Measurements from ENCODE around the gene TBX22. TPM values are rescaled to one million over a fixed set of nuclear protein-coding genes. Genes with fewer than 3 reads are reported as not detected.

The TBX22 gene
- total RNA-seq, 2 donors from 2014 or later, result 0.71 to 0.88 TPM

GRCh38 chrX:80011522-80011921, 3.0 kb upstream of the TBX22 start:
- H3K9me3 ChIP-seq (ENCODE audit: control insufficient read depth, low read length), result no peaks in the 10 kb centered on the region
- H3K27ac Mint-ChIP-seq, result no peak overlapping the region
- H3K9ac ChIP-seq (ENCODE audit: extremely low read depth, low read length, poor library complexity, severe bottlenecking), result no peak overlapping the region
- no peaks in the 10 kb centered on the region for H3K36me3 Mint-ChIP-seq (ENCODE audit: low read depth)
- peaks cover 50% of the 10 kb centered on the region for H3K9me3 Mint-ChIP-seq
- no peak overlapping the region for H3K4me3 ChIP-seq (ENCODE audit: low read length)
- no peaks in the 10 kb centered on the region for H3K36me3 ChIP-seq (ENCODE audit: control insufficient read depth, insufficient read depth, low read length)
- TF ChIP-seq, protein P1, sequence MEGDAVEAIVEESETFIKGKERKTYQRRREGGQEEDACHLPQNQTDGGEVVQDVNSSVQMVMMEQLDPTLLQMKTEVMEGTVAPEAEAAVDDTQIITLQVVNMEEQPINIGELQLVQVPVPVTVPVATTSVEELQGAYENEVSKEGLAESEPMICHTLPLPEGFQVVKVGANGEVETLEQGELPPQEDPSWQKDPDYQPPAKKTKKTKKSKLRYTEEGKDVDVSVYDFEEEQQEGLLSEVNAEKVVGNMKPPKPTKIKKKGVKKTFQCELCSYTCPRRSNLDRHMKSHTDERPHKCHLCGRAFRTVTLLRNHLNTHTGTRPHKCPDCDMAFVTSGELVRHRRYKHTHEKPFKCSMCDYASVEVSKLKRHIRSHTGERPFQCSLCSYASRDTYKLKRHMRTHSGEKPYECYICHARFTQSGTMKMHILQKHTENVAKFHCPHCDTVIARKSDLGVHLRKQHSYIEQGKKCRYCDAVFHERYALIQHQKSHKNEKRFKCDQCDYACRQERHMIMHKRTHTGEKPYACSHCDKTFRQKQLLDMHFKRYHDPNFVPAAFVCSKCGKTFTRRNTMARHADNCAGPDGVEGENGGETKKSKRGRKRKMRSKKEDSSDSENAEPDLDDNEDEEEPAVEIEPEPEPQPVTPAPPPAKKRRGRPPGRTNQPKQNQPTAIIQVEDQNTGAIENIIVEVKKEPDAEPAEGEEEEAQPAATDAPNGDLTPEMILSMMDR (conservative IDR thresholded peaks at IDR 0.05), result no peak
- H3K27me3 Mint-ChIP-seq (ENCODE audit: insufficient read depth), result no peaks in the 10 kb centered on the region
- H3K4me3 Mint-ChIP-seq, result no peak overlapping the region
- no peak overlapping the region for H3K27ac ChIP-seq (ENCODE audit: low read depth, low read length)
- DNase-seq, result no peak
- WGBS, 2 experiments (ENCODE audit: insufficient coverage in 1 of 2, insufficient read length in 1 of 2), result 92% methylated on average over 10 of the region's 10 CpGs; no CpG with 5 or more reads in 1 of the 2 experiments
- H3K27me3 ChIP-seq (ENCODE audit: control insufficient read depth, insufficient read depth, low read length, poor library complexity, severe bottlenecking), result no peaks in the 10 kb centered on the region
- H3K4me1 Mint-ChIP-seq, result peaks cover 27% of the 10 kb centered on the region
- peaks cover 4% of the 10 kb centered on the region for H3K4me1 ChIP-seq (ENCODE audit: control insufficient read depth, insufficient read depth, low read length)

DNA sequence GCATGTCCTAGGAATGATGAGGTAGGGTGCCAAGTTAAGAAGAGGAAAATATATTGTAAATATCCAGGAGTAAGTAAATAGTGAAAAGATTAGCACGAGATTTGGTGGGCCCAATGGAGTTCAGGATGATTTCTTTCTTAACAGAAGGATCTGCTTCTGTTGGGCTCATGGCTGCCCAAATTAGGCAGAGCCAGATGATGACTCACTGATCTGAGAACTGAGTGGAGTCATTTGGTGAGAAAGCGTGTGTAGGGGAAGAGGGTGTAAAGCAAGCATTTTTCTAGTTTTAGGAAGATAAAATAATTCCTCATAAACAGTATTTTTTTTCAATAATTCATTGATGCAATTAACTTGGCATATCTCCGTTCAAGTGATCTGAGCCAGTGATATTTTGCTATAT, 1.6 kb downstream of the TBX22 start:
- no peak for DNase-seq
- peaks cover 51% of the 10 kb centered on the region for H3K9me3 Mint-ChIP-seq
- H3K4me3 Mint-ChIP-seq, result no peak overlapping the region
- Histone ChIP-seq H3K4me1 (ENCODE audit: control insufficient read depth, insufficient read depth, low read length) (peaks cover 4% of the 10 kb centered on the region), H3K36me3 (ENCODE audit: control insufficient read depth, insufficient read depth, low read length) (no peaks in the 10 kb centered on the region), H3K4me3 (ENCODE audit: low read length) (no peak overlapping the region), H3K9ac (ENCODE audit: extremely low read depth, low read length, poor library complexity, severe bottlenecking) (no peak overlapping the region), H3K27ac (ENCODE audit: low read depth, low read length) (no peak overlapping the region), H3K27me3 (ENCODE audit: control insufficient read depth, insufficient read depth, low read length, poor library complexity, severe bottlenecking) (no peaks in the 10 kb centered on the region), H3K9me3 (ENCODE audit: control insufficient read depth, low read length) (no peaks in the 10 kb centered on the region)
- H3K27me3 Mint-ChIP-seq (ENCODE audit: insufficient read depth), result no peaks in the 10 kb centered on the region
- no peak overlapping the region for H3K27ac Mint-ChIP-seq
- 81% methylated on average over 1 of the region's 3 CpGs; no CpG with 5 or more reads in 1 of the 2 experiments for WGBS, 2 experiments (ENCODE audit: insufficient coverage in 1 of 2, insufficient read length in 1 of 2)
- no peaks in the 10 kb centered on the region for H3K36me3 Mint-ChIP-seq (ENCODE audit: low read depth)
- TF ChIP-seq, protein P1 (conservative IDR thresholded peaks at IDR 0.05), result no peak
- peaks cover 27% of the 10 kb centered on the region for H3K4me1 Mint-ChIP-seq

DNA sequence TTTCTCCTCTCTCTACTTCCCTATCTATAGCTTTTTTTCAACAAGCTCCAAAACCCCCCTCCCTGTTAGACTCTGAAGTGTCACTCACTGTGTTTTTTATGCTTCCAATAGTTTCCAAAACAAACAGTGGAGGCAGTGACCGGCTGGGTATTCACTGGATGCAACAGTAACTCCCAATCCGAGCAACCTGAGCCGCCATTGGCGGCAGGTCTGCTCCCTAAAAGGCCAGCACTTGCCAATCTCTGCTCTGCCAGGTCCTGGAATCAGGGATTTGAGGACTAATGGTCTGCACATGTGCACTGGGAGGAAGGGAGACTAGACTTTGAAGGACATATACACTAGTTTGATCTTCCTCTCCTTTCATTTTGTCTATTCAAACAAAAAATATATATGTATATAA, 7.1 kb downstream of the TBX22 start:
- H3K4me1 Mint-ChIP-seq, result peaks cover 8% of the 10 kb centered on the region
- TF ChIP-seq, protein P1 (conservative IDR thresholded peaks at IDR 0.05), result no peak
- H3K9ac ChIP-seq (ENCODE audit: extremely low read depth, low read length, poor library complexity, severe bottlenecking), result no peak overlapping the region
- peaks cover 51% of the 10 kb centered on the region for H3K9me3 Mint-ChIP-seq
- no peaks in the 10 kb centered on the region for H3K36me3 ChIP-seq (ENCODE audit: control insufficient read depth, insufficient read depth, low read length)
- H3K36me3 Mint-ChIP-seq (ENCODE audit: low read depth), result no peaks in the 10 kb centered on the region
- no peak overlapping the region for H3K27ac ChIP-seq (ENCODE audit: low read depth, low read length)
- no peaks in the 10 kb centered on the region for H3K4me1 ChIP-seq (ENCODE audit: control insufficient read depth, insufficient read depth, low read length)
- peak overlapping the region; percentile 80 for H3K4me3 ChIP-seq (ENCODE audit: low read length)
- H3K27me3 Mint-ChIP-seq (ENCODE audit: insufficient read depth), result no peaks in the 10 kb centered on the region
- H3K27ac Mint-ChIP-seq, result no peak overlapping the region
- peak overlapping the region; percentile 72 for H3K4me3 Mint-ChIP-seq
- H3K27me3 ChIP-seq (ENCODE audit: control insufficient read depth, insufficient read depth, low read length, poor library complexity, severe bottlenecking), result no peaks in the 10 kb centered on the region
- no peaks in the 10 kb centered on the region for H3K9me3 ChIP-seq (ENCODE audit: control insufficient read depth, low read length)
- DNase-seq, result no peak
- 30% methylated on average over 4 of the region's 4 CpGs; no CpG with 5 or more reads in 1 of the 2 experiments for WGBS, 2 experiments (ENCODE audit: insufficient coverage in 1 of 2, insufficient read length in 1 of 2)

All from endodermal cell (in vitro differentiated cells).